Sigmoid colon (tissue), 7 donors: ENCODE data around the gene GRIP1. TPM values are rescaled to one million over a fixed set of nuclear protein-coding genes. Genes with fewer than 3 reads are reported as not detected.

ENCODE experiments used
- DNase-seq: peaks from one replicate; pipeline ENCODE4 v3.0.0-alpha.2; 2019
- H3K27ac ChIP-seq, 4 donors: fragments of 200-600 bp; sonication (generic); one replicate each; pipeline ENCODE4 v1.5.1; 2016 to 2019; ENCODE audit warnings: mild to moderate bottlenecking in 1 of 4
- H3K27me3 ChIP-seq, 3 donors: fragments of 200-600 bp; sonication (generic); one replicate each; pipeline ENCODE4 v1.5.1; 2019; ENCODE audit warnings: mild to moderate bottlenecking in 1 of 3
- H3K36me3 ChIP-seq, 4 donors: fragments of 200-600 bp; sonication (generic); one replicate each; pipeline ENCODE4 v1.5.1; 2016 to 2019
- H3K4me1 ChIP-seq, 4 donors: fragments of 200-600 bp; sonication (generic); one replicate each; pipeline ENCODE4 v1.5.1; 2017 to 2019
- H3K4me3 ChIP-seq, 4 donors: fragments of 200-600 bp; sonication (generic); one replicate each; pipeline ENCODE4 v1.5.1; 2017 to 2019; ENCODE audit warnings: mild to moderate bottlenecking in 2 of 4, moderate library complexity in 1 of 4
- H3K9me3 ChIP-seq, 4 donors: fragments of 200-600 bp in 3 of 4; sonication (generic) in 3 of 4; one replicate each; pipeline versions ENCODE4 v1.5.1 to v1.6.1; 2013 to 2019
- EP300 ChIP-seq, 4 donors: sonication (generic); formaldehyde crosslinking; IDR thresholded peaks; one replicate each; pipeline ENCODE4 v1.6.1; 2017; ENCODE audit warnings: antibody characterized with exemption in 4 of 4
- POLR2A ChIP-seq, 2 donors: fragments of 450-650 bp; IDR thresholded peaks; one replicate each; pipeline ENCODE4 v1.6.1; 2016; ENCODE audit warnings: antibody characterized with exemption in 2 of 2, mild to moderate bottlenecking in 2 of 2, moderate library complexity in 2 of 2
- POLR2AphosphoS5 ChIP-seq, 4 donors: sonication (generic); formaldehyde crosslinking; IDR thresholded peaks; one replicate each; pipeline ENCODE4 v1.6.1; 2017; ENCODE audit warnings: antibody characterized with exemption in 4 of 4
- WGBS, 2 donors: extraction: QIAGEN DNeasy Blood & Tissue Kit; methylation state at CpG; one replicate each; pipeline ENCODE4 v1.1.7; 2013; 5-methylcytosine and 5-hydroxymethylcytosine counted together
- intact Hi-C: fragments of 100-400 bp; cut with DNase I; formaldehyde crosslinking; loops from one replicate; pipeline ENCODE4 v1.15.1; 2023
- polyA plus RNA-seq, 3 donors: library from polyadenylated mRNA; stranded (reverse); fragments of 200-250 nt; gene quantifications; one replicate each; pipeline ENCODE4 v1.2.3, GENCODE V29; 2013
- total RNA-seq, 4 donors: library from RNA; depleted of rRNA; stranded (reverse); fragments of >200 nt; gene quantifications; one replicate each; pipeline ENCODE4 v1.1.0, GENCODE V29; 2016
- TF ChIP-seq, protein P1 (sequence below), 4 experiments: fragments of 450-650 bp in 3 of 4; fragments of 200-600 bp in 1 of 4; IDR thresholded peaks; one replicate each; pipeline ENCODE4 v1.5.1; 2016 to 2019; ENCODE audit warnings: antibody characterized with exemption in 4 of 4, mild to moderate bottlenecking in 3 of 4, moderate library complexity in 2 of 4
- donor health status: healthy with polysubstance abuse.
- donor health status: Bipolar disorder and iron deficiency.
- donor health status: healthy.

GRIP1 gene
- total and polyA plus RNA-seq, 7 donors = 0.46 to 14.0 (median 6.3) TPM

DNA sequence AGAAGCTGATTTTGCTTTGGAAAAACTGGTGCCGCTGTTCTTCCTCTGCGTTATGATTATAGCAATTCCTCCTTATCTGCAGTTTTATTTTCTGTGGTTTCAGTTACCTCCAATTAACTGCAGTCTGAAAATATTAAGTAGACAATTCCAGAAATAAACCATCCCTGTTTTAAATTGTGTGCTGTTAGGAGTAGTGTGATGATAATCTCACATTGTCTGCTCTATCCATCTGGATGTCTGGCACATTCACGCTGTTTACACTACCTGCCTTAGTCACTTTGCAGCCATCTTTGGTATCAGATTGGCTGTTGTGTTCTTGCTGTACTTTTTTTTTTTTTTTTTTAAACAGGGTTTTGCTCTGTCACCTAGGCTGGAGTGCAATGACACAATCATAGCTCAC, 141.0 kb downstream of the GRIP1 start:
- intact Hi-C loops = no loop called here
- no peak for DNase-seq
- H3K36me3 ChIP-seq = no peaks in the 10 kb centered on the region
- no peak overlapping the region for H3K4me3 ChIP-seq
- WGBS, 2 donors = 96 to 98% methylated on average over 3 of the region's 3 CpGs
- TF ChIP-seq, protein P1, sequence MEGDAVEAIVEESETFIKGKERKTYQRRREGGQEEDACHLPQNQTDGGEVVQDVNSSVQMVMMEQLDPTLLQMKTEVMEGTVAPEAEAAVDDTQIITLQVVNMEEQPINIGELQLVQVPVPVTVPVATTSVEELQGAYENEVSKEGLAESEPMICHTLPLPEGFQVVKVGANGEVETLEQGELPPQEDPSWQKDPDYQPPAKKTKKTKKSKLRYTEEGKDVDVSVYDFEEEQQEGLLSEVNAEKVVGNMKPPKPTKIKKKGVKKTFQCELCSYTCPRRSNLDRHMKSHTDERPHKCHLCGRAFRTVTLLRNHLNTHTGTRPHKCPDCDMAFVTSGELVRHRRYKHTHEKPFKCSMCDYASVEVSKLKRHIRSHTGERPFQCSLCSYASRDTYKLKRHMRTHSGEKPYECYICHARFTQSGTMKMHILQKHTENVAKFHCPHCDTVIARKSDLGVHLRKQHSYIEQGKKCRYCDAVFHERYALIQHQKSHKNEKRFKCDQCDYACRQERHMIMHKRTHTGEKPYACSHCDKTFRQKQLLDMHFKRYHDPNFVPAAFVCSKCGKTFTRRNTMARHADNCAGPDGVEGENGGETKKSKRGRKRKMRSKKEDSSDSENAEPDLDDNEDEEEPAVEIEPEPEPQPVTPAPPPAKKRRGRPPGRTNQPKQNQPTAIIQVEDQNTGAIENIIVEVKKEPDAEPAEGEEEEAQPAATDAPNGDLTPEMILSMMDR (IDR thresholded peaks at IDR 0.05) = no peak
- TF ChIP-seq POLR2AphosphoS5 (IDR thresholded peaks at IDR 0.05) (no peak), EP300 (IDR thresholded peaks at IDR 0.05) (no peak), POLR2A (IDR thresholded peaks at IDR 0.05) (no peak)
- H3K9me3 ChIP-seq = no peaks in the 10 kb centered on the region
- H3K27me3 ChIP-seq = no peaks in the 10 kb centered on the region
- no peak overlapping the region for H3K27ac ChIP-seq
- no peaks in the 10 kb centered on the region for H3K4me1 ChIP-seq

DNA sequence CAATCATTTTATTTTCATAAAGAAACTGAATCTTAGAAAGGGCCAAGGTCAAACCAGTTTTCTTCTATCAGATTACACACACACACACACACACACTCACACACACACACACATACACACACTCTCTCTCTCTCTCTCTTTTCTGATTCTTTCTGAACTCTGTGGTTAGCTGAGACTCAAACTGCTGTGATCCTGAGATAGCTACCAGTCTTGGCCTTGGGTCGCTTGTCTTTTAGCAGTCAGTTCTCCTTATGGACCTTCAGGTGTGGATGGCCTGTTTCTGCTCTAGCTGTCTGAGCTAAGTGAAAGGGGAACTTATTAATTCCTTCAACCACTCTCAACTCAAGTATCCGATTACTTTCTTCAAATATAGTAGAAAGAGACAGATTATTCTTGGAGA, 145.1 kb downstream of the GRIP1 start:
- 87 to 92% methylated on average over 2 of the region's 2 CpGs for WGBS, 2 donors
- no peak overlapping the region for H3K27ac ChIP-seq

DNA sequence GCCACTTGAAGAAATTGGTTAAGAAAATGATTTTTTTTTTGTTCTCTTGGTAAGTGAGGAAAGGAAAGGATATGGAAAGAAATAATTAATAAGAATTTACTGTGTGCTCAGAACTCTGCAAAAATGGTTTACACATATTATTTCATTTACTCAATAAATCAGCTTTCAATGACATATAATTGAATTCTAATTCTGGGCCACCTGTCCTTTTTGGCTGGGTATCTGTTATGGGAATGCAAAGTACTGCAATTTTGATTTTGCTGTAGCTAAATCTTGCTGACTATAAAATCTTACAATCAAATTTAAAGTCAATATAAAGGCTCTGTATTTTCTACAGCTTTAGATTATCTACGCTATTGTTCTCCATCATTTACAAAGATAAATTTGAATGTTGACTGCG, 147.1 kb downstream of the GRIP1 start:
- Histone ChIP-seq H3K4me3 (no peak overlapping the region), H3K36me3 (peaks cover 0 to 6% (median 0%) of the 10 kb centered on the region in 4 donors), H3K27me3 (no peaks in the 10 kb centered on the region), H3K27ac (no peak overlapping the region), H3K4me1 (no peaks in the 10 kb centered on the region), H3K9me3 (no peaks in the 10 kb centered on the region)
- no peak for TF ChIP-seq EP300 (IDR thresholded peaks at IDR 0.05)
- TF ChIP-seq, protein P1 (IDR thresholded peaks at IDR 0.05) = no peak
- TF ChIP-seq POLR2A (IDR thresholded peaks at IDR 0.05) = no peak
- no peak for TF ChIP-seq POLR2AphosphoS5 (IDR thresholded peaks at IDR 0.05)
- intact Hi-C loops = no loop called here
- 92 to 95% methylated on average over 2 of the region's 2 CpGs for WGBS, 2 donors
- DNase-seq = no peak

More for the DNA sequence above, 145.1 kb downstream of the GRIP1 start:
- Histone ChIP-seq H3K4me3 (no peak overlapping the region), H3K36me3 (peaks cover 0 to 6% (median 0%) of the 10 kb centered on the region in 4 donors), H3K9me3 (no peaks in the 10 kb centered on the region), H3K4me1 (no peaks in the 10 kb centered on the region), H3K27me3 (no peaks in the 10 kb centered on the region)
- no peak for TF ChIP-seq POLR2AphosphoS5 (IDR thresholded peaks at IDR 0.05)
- no peak for TF ChIP-seq POLR2A (IDR thresholded peaks at IDR 0.05)
- TF ChIP-seq, protein P1 (IDR thresholded peaks at IDR 0.05) = no peak
- no peak for TF ChIP-seq EP300 (IDR thresholded peaks at IDR 0.05)
- intact Hi-C loops = no loop called here
- no peak for DNase-seq

DNA sequence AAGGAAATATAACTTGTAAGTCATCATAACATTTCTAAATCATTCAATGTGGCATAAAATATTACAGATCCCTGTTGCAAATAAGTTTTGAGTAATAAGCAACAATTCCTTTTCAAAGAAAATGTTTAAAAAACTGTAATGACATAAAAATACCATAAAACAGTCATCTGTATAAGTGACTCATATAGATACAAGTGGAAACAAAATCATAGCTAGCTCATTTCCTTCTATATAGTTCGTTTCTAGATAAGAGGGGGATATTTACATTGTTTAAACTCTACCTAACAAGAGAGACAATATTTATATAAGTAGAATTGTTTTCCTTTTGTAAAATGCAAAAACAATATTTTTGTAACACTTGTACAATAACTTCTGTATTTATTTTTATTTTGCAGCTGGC, 148.9 kb downstream of the GRIP1 start:
- H3K27ac ChIP-seq = no peak overlapping the region
- H3K4me3 ChIP-seq = no peak overlapping the region
- 13 to 48% methylated on average over 1 of the region's 1 CpG for WGBS, 2 donors
- no peaks in the 10 kb centered on the region for H3K9me3 ChIP-seq
- H3K27me3 ChIP-seq = no peaks in the 10 kb centered on the region
- peaks cover 0 to 6% (median 0%) of the 10 kb centered on the region in 4 donors for H3K36me3 ChIP-seq
- DNase-seq = no peak
- no peak for TF ChIP-seq POLR2A (IDR thresholded peaks at IDR 0.05)
- TF ChIP-seq POLR2AphosphoS5 (IDR thresholded peaks at IDR 0.05) = no peak
- TF ChIP-seq, protein P1 (IDR thresholded peaks at IDR 0.05) = no peak
- no peak for TF ChIP-seq EP300 (IDR thresholded peaks at IDR 0.05)
- H3K4me1 ChIP-seq = no peaks in the 10 kb centered on the region
- intact Hi-C loops = no loop called here

DNA sequence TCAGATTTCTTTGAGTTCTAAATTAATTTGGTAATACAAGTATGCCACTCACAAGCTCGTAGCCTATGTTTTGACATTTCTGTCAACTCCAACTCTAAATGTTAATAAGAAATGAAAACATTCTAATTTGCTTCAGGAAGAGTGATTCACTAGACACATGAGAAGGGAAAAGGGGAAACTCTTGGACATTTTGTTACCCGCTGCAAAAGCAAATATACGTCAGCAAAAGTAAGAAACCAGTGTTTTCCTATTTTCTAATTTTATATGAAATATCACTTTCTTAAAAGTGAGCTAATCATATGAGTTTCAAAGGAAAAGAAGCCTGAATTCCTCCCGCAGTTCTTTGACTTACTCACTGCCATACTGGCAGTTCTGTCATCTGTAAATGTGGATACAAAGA, 162.3 kb downstream of the GRIP1 start:
- H3K4me3 ChIP-seq = no peak overlapping the region
- intact Hi-C loops = no loop called here
- no peaks in the 10 kb centered on the region for H3K9me3 ChIP-seq
- H3K27me3 ChIP-seq = no peaks in the 10 kb centered on the region
- H3K27ac ChIP-seq = no peak overlapping the region
- DNase-seq = no peak
- TF ChIP-seq POLR2A (IDR thresholded peaks at IDR 0.05) (no peak), EP300 (IDR thresholded peaks at IDR 0.05) (no peak), POLR2AphosphoS5 (IDR thresholded peaks at IDR 0.05) (no peak)
- TF ChIP-seq, protein P1 (IDR thresholded peaks at IDR 0.05) = no peak
- WGBS, 2 donors = 66 to 88% methylated on average over 4 of the region's 4 CpGs
- peaks cover 0 to 8% (median 0%) of the 10 kb centered on the region in 4 donors for H3K36me3 ChIP-seq
- no peaks in the 10 kb centered on the region for H3K4me1 ChIP-seq
